ENCODE measurements around the gene MYCL. TPM values are rescaled to one million over a fixed set of nuclear protein-coding genes. Genes with fewer than 3 reads are reported as not detected.

The MYCL gene
- total RNA-seq, 1 experiment from 2014 or later: 31.0 TPM

DNA sequence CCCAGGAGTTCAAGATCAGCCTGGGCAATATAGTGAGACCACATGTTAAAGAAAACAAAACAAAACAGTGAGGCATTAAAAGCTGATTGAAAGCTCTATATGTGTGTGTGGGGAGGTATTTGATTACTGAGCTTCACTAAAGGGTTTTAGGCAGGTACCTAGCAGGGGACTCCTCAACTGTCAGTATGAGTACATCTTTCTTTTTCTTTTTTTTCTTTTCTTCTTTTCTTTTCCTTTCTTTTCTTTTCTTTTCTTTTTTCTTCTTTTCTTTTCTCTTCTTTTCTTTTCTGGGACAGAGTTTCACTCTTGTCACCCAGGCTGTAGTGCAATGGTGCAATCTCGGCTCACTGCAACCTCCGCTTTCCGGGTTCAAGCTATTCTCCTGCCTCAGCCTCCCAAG, 8.5 kb upstream of the MYCL start:
- no peak for TF ChIP-seq ELF4 (CRISPR knock-in tag; IDR thresholded peaks at IDR 0.05; ENCODE audit: low read depth)
- TF ChIP-seq, protein P1, sequence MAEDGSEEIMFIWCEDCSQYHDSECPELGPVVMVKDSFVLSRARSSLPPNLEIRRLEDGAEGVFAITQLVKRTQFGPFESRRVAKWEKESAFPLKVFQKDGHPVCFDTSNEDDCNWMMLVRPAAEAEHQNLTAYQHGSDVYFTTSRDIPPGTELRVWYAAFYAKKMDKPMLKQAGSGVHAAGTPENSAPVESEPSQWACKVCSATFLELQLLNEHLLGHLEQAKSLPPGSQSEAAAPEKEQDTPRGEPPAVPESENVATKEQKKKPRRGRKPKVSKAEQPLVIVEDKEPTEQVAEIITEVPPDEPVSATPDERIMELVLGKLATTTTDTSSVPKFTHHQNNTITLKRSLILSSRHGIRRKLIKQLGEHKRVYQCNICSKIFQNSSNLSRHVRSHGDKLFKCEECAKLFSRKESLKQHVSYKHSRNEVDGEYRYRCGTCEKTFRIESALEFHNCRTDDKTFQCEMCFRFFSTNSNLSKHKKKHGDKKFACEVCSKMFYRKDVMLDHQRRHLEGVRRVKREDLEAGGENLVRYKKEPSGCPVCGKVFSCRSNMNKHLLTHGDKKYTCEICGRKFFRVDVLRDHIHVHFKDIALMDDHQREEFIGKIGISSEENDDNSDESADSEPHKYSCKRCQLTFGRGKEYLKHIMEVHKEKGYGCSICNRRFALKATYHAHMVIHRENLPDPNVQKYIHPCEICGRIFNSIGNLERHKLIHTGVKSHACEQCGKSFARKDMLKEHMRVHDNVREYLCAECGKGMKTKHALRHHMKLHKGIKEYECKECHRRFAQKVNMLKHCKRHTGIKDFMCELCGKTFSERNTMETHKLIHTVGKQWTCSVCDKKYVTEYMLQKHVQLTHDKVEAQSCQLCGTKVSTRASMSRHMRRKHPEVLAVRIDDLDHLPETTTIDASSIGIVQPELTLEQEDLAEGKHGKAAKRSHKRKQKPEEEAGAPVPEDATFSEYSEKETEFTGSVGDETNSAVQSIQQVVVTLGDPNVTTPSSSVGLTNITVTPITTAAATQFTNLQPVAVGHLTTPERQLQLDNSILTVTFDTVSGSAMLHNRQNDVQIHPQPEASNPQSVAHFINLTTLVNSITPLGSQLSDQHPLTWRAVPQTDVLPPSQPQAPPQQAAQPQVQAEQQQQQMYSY (CRISPR knock-in tag; IDR thresholded peaks at IDR 0.05): no peak
- TF ChIP-seq ESRRA (CRISPR knock-in tag; IDR thresholded peaks at IDR 0.05; ENCODE audit: borderline replicate concordance): no peak
- TF ChIP-seq GTF2I (CRISPR knock-in tag; conservative IDR thresholded peaks at IDR 0.05): no peak
- DNase-seq (ENCODE audit: low spot score): no peak
- Mint-ChIP-seq H3K4me3 (no peak overlapping the region), H3K27ac (no peak overlapping the region), H3K9me3 (peaks cover 27% of the 10 kb centered on the region), H3K4me1 (no peaks in the 10 kb centered on the region), H3K36me3 (peaks cover 19% of the 10 kb centered on the region), H3K27me3 (ENCODE audit: low read depth) (peaks cover 18% of the 10 kb centered on the region)
- no peak for ATAC-seq
- ChIA-PET CTCF (interaction anchor here (1.0 to 2.4 kb wide), 4 partner anchors 8 to 88 kb away, joined by 3 to 14 read pairs (median 4); partner anchors contain the start of gene MYCL), POLR2A (no interaction called here)

DNA sequence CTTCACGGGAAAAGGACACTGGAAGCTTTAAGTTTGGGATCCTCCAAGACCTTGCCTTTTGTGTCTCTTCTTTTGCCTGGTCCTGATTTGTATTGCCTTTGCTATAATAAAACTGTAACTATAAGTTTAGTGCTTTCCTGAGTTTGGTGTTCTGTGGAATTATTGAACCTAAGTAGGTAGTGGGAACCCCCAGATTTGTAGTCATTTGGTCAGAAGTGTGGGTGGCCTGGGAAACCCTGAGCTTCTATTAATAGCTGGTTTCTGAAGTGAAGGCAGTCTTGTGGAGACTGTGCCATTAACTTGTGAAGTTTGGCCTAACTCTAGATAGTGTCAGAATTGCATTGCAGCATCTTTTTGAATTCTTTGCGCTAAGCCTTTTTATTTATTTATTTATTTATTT, 6.8 kb upstream of the MYCL start:
- peaks cover 27% of the 10 kb centered on the region for H3K9me3 Mint-ChIP-seq
- peaks cover 19% of the 10 kb centered on the region for H3K36me3 Mint-ChIP-seq
- ChIA-PET POLR2A (no interaction called here), CTCF (interaction anchor here (0.8 kb wide), 1 partner anchor 65 kb away, joined by 5 read pairs; no protein-coding TSS in a partner anchor)
- H3K4me3 Mint-ChIP-seq: no peak overlapping the region
- ATAC-seq: no peak
- DNase-seq (ENCODE audit: low spot score): no peak
- no peak overlapping the region for H3K27ac Mint-ChIP-seq
- H3K4me1 Mint-ChIP-seq: no peaks in the 10 kb centered on the region
- peaks cover 32% of the 10 kb centered on the region for H3K27me3 Mint-ChIP-seq (ENCODE audit: low read depth)
- TF ChIP-seq, protein P2, sequence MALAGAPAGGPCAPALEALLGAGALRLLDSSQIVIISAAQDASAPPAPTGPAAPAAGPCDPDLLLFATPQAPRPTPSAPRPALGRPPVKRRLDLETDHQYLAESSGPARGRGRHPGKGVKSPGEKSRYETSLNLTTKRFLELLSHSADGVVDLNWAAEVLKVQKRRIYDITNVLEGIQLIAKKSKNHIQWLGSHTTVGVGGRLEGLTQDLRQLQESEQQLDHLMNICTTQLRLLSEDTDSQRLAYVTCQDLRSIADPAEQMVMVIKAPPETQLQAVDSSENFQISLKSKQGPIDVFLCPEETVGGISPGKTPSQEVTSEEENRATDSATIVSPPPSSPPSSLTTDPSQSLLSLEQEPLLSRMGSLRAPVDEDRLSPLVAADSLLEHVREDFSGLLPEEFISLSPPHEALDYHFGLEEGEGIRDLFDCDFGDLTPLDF (CRISPR knock-in tag; IDR thresholded peaks at IDR 0.05): no peak
- TF ChIP-seq, protein P3, sequence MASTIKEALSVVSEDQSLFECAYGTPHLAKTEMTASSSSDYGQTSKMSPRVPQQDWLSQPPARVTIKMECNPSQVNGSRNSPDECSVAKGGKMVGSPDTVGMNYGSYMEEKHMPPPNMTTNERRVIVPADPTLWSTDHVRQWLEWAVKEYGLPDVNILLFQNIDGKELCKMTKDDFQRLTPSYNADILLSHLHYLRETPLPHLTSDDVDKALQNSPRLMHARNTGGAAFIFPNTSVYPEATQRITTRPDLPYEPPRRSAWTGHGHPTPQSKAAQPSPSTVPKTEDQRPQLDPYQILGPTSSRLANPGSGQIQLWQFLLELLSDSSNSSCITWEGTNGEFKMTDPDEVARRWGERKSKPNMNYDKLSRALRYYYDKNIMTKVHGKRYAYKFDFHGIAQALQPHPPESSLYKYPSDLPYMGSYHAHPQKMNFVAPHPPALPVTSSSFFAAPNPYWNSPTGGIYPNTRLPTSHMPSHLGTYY (CRISPR knock-in tag; IDR thresholded peaks at IDR 0.05): no peak
- TF ChIP-seq CREM (CRISPR knock-in tag; IDR thresholded peaks at IDR 0.05): no peak
- TF ChIP-seq NR1H2 (CRISPR knock-in tag; IDR thresholded peaks at IDR 0.05): no peak
- TF ChIP-seq, protein P4, sequence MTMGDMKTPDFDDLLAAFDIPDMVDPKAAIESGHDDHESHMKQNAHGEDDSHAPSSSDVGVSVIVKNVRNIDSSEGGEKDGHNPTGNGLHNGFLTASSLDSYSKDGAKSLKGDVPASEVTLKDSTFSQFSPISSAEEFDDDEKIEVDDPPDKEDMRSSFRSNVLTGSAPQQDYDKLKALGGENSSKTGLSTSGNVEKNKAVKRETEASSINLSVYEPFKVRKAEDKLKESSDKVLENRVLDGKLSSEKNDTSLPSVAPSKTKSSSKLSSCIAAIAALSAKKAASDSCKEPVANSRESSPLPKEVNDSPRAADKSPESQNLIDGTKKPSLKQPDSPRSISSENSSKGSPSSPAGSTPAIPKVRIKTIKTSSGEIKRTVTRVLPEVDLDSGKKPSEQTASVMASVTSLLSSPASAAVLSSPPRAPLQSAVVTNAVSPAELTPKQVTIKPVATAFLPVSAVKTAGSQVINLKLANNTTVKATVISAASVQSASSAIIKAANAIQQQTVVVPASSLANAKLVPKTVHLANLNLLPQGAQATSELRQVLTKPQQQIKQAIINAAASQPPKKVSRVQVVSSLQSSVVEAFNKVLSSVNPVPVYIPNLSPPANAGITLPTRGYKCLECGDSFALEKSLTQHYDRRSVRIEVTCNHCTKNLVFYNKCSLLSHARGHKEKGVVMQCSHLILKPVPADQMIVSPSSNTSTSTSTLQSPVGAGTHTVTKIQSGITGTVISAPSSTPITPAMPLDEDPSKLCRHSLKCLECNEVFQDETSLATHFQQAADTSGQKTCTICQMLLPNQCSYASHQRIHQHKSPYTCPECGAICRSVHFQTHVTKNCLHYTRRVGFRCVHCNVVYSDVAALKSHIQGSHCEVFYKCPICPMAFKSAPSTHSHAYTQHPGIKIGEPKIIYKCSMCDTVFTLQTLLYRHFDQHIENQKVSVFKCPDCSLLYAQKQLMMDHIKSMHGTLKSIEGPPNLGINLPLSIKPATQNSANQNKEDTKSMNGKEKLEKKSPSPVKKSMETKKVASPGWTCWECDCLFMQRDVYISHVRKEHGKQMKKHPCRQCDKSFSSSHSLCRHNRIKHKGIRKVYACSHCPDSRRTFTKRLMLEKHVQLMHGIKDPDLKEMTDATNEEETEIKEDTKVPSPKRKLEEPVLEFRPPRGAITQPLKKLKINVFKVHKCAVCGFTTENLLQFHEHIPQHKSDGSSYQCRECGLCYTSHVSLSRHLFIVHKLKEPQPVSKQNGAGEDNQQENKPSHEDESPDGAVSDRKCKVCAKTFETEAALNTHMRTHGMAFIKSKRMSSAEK (CRISPR knock-in tag; IDR thresholded peaks at IDR 0.05; ENCODE audit: borderline replicate concordance): no peak
- no peak for TF ChIP-seq PRRX2 (CRISPR knock-in tag; IDR thresholded peaks at IDR 0.05)
- no peak for TF ChIP-seq GTF2I (CRISPR knock-in tag; conservative IDR thresholded peaks at IDR 0.05)
- TF ChIP-seq, protein P5, sequence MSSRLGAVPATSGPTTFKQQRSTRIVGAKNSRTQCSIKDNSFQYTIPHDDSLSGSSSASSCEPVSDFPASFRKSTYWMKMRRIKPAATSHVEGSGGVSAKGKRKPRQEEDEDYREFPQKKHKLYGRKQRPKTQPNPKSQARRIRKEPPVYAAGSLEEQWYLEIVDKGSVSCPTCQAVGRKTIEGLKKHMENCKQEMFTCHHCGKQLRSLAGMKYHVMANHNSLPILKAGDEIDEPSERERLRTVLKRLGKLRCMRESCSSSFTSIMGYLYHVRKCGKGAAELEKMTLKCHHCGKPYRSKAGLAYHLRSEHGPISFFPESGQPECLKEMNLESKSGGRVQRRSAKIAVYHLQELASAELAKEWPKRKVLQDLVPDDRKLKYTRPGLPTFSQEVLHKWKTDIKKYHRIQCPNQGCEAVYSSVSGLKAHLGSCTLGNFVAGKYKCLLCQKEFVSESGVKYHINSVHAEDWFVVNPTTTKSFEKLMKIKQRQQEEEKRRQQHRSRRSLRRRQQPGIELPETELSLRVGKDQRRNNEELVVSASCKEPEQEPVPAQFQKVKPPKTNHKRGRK (CRISPR knock-in tag; IDR thresholded peaks at IDR 0.05; ENCODE audit: borderline replicate concordance): no peak
- no peak for TF ChIP-seq FOXJ3 (CRISPR knock-in tag; IDR thresholded peaks at IDR 0.05; ENCODE audit: borderline replicate concordance)
- TF ChIP-seq, protein P6, sequence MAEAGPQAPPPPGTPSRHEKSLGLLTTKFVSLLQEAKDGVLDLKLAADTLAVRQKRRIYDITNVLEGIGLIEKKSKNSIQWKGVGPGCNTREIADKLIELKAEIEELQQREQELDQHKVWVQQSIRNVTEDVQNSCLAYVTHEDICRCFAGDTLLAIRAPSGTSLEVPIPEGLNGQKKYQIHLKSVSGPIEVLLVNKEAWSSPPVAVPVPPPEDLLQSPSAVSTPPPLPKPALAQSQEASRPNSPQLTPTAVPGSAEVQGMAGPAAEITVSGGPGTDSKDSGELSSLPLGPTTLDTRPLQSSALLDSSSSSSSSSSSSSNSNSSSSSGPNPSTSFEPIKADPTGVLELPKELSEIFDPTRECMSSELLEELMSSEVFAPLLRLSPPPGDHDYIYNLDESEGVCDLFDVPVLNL (CRISPR knock-in tag; IDR thresholded peaks at IDR 0.05; ENCODE audit: borderline replicate concordance, low read depth): no peak
- TF ChIP-seq, protein P1 (CRISPR knock-in tag; IDR thresholded peaks at IDR 0.05): no peak
- no peak for TF ChIP-seq ZNF423 (CRISPR knock-in tag; IDR thresholded peaks at IDR 0.05)
